ENCODE measurements around the gene PLCH1.

Gene PLCH1

GRCh38 chr3:155604967-155605366, 139.9 kb downstream of the PLCH1 start:
- DNase-seq: no peak

DNA sequence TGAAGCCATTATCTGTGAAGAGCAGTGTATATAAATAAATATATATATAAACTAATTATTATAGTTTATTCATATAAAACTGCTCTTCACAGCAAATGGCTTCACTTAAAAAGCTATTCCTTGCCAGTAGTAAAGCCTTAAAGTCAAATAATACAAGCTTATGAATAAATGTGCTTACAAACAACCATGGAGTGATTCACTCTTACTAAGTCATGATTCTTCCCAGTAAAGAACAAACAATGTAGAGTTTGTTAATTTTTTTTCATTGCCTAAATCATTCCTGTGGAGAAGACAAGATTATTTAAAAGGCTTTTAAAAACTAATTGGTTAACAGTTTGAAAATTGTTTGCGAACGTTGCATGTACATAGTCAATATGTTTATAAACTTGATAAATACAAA, 140.7 kb downstream of the PLCH1 start:
- DNase-seq: no peak

DNA sequence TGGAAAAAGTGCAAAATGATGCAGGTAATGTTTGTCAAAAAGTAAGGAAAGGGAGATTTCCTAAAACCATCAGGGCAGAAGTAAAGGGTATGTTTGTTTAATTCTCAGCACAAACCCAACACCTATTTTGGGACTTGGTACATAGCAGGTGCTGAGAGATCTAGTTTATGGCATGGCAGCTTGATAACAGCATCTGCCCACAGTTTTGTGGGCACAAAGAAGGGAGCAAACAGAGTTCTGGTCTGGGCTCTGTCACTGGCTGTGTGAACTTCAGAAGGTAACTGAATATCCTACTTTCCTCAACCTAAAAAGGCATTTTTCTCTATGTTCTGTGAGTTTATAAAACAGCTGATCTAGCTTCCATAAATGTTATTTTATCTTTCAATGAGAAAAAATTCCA, 141.6 kb downstream of the PLCH1 start:
- no peak for DNase-seq

- peak; percentile 18 for DNase-seq
Measured at GRCh38 chr3:155602307-155602706, 142.6 kb downstream of the PLCH1 start.

DNA sequence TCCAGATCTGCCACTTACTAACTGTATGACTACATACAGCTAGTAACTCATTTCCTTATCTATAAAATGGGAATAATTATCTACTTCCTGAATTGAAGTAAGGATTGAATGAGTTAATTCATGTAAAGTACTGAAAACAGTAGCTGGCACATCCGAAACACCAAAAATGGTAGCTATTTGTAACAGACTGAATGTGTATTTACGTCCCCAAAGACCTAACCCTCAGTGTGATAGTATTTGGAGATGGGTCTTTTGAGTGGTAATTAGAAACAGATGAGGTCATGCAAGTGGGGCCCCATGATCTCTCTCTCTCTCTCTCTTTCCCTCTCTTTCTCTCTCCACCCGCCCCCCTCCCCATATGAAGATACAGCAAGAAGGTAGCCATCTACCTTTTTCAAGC, 146.2 kb downstream of the PLCH1 start:
- no peak for DNase-seq

- DNase-seq: no peak
Measured at GRCh38 chr3:155596615-155597014, 148.3 kb downstream of the PLCH1 start.

DNA sequence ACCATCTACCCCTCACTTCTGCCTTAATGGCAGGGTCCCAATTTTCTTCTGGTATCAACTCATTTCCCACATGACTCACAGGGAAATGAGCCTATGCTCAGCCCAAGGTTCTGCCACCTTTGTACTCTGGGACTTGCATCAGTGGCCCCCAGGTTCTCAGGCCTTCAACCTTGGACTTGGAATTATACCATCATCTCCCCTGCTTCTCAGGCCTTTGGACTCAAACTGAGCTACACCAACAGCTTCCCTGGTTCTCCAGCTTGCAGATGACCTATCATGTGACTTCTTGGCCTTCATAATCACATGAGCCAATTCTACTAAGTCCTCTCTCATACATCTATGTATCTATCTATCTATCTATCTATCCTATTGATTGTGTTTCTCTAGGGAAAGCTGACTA, 149.5 kb downstream of the PLCH1 start:
- no peak for DNase-seq

GRCh38 chr3:155594526-155595187, 150.2 kb downstream of the PLCH1 start:
- DNase-seq: no peak

DNA sequence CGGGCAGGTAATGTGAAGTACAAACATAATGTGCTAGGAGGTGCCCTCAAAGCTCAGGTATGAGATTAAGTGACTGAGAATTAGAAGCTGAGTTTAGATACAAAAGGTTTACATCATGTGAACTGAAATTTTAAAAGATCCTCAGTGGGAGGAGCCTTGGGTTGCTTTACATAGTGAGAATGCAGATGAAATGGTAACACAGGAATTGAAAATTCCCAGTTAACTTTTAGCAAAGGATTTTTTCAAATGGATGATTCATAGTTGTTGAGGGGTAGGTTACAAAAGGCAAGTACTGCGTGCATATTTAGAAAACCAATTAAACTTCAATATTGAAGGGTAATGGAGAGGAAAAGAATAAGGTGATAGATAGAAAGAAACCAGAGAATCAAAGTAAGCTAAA, 157.3 kb downstream of the PLCH1 start:
- no peak for DNase-seq

DNA sequence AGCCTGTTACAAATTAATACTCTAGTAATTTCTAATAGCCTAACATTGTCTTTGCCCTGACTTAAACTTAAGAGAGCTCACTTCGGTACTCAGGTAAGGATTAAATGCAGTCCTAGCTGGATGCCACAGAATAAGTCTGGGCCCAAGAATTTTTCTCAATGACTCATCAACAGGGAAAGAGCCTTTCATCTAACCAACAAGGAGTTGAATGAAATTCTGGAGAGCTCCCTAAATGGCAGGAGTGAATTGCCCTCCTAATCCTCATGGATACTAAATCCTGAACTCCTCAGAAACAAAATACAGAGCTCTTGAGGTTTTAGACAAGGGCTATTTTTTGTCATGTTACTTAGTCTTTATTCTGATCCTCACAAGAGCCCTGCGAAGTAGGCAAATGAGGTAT, 159.5 kb downstream of the PLCH1 start:
- DNase-seq: no peak

- DNase-seq: no peak
Measured at GRCh38 chr3:155581579-155581978, 163.3 kb downstream of the PLCH1 start.

DNA sequence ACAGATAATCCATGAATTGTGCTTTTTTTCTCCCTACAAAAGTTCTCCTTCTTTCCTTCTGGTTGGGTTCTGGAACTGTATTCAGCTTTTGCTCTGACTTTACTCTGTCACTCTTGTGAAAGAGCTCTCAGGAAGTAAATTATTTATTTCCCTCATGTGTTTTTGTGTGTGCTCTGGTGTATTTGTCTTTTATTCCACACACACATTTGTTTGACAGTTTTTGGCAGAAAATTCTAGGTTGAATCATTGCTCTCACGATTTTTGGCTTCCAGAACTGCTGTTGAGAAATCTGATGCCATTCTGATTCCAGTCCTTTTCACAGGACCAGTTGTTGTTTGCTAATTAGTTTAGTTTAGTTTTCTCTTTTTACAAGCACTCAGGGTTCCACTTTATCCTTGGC, 172.8 kb downstream of the PLCH1 start:
- DNase-seq: no peak

DNA sequence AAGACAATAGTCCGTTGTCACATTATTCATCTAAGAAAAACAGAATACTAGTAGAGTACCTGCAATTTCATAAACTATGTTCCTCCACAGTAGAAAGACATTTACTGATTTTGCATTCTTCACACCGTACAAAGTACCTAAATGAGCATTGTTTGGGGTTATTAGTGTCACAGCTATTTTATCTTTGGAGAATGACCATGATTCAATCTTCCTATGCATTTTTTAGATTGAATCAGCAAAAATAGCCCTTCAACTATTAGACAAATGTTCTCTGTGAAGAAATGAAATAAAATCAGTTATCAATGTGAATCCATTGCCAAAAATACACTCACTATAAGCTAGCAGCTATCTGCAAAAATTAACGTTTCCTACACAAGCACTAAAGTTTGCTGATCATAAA, 176.6 kb downstream of the PLCH1 start:
- DNase-seq: no peak

GRCh38 chr3:155560594-155560993, 184.3 kb downstream of the PLCH1 start:
- DNase-seq: no peak

DNA sequence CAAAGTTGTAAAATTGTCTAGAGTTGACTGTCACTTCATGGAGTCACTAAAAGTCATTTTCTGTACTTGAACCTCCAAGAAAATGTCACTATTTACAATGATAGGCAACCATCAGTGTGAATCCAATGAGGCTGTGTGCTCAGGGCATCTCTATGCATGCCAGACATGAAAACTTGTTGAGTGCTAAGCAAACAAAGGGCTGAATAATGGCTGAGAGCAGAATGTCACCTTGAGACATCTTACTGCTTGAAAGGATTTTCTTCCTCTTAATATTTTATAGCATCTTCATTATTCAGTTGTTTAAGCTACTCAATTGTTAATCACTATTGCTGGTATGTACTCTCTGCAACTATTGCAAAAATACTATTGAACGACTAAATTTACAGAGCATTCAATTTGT, 184.7 kb downstream of the PLCH1 start:
- no peak for DNase-seq

GRCh38 chr3:155556531-155556930, 188.3 kb downstream of the PLCH1 start:
- DNase-seq: no peak

- DNase-seq: no peak
Measured at GRCh38 chr3:155555479-155556060, 189.3 kb downstream of the PLCH1 start.

GRCh38 chr3:155554777-155555451, 190.0 kb downstream of the PLCH1 start:
- DNase-seq: peak; percentile 21

DNA sequence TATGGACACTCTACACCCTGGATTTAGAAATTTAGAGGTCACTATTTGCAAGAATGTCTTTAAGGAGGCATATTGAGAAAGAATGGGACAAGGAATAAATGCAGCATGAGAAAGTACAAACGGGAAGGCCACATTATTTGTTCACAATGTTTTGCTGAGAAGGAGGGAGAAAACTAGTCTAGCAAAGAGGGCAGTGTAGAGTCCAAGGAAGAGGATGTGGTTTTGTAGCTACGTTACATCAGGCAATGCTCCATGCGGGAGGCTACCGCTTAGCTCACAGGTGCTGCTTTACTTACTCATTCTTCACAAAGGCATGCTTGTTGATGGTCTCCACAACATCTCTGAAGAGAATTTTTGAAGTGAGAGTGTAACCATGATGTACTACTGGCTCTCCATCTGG, 191.1 kb downstream of the PLCH1 start:
- peak; percentile 44 for DNase-seq

GRCh38 chr3:155553326-155553725, 191.5 kb downstream of the PLCH1 start:
- no peak for DNase-seq

- DNase-seq: no peak
Measured at GRCh38 chr3:155550391-155550790, 194.5 kb downstream of the PLCH1 start.

DNA sequence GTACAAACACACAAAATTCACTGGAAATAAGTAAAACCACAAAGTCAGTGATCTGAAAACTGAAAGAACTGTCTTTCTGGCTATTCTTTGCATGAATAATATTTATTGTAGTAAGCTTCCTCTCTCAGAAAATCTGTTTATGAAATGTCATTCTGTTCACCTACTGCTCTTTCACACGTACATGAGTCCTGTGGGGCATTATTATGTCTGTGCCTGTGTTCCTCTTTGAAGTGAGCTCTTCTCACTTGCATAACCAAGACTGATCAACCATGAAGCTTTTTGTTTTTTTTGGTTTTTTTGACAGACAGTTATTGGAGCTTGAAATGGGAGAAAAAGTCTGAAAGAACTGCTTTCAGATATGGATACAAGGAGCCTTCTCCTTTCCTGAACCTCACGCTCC, 195.8 kb downstream of the PLCH1 start:
- peak; percentile 10 for DNase-seq

GRCh38 chr3:155548195-155548594, 196.7 kb downstream of the PLCH1 start:
- DNase-seq: no peak

DNA sequence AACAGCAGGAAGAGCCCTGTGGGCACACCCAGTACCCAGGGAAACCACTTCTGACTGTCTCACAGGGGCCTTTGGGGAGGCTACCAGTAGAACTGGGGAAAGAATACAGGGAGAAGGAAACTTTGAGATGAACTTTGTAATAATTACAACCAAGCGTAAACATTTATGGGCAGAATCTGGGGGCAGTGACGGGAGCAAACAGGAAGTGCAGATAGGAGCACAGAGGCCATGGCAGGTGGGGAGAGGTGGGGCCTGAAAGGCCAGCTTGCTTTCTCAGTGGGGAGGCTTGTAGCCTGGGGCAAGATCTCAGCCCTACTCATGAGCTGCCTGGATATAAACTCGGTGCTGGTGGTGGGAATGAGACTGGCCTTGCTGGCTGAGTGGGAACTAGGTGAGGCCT, 209.8 kb downstream of the PLCH1 start:
- DNase-seq: no peak

DNA sequence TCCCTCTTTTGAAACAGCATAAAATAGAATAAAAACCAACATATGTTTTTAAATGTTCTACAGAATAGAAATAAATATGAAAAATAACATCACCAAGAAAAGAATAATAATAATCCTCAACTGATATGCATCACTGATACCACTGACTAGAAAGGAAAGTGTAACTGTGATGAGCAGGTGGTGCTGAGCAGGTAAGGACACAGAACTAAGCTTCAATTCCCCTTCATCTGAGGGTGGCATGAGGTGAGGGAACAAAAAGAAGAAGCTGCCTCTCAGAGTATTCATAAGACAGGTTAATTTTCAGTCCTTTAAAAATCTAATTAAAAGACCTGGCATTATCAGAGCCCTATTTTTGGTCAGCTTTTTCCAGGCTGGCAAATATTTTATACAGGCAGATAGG, 216.3 kb downstream of the PLCH1 start:
- no peak for DNase-seq
